ENCODE results near the gene AUH. TPM values are rescaled to one million over a fixed set of nuclear protein-coding genes. Genes with fewer than 3 reads are reported as not detected.

AUH gene
- total and polyA plus RNA-seq, 10 of the 15 experiments (the other 5 are each of a cell fraction or from before 2014, with no cell fraction given): 1.7 to 7.3 (median 4.6) TPM

DNA sequence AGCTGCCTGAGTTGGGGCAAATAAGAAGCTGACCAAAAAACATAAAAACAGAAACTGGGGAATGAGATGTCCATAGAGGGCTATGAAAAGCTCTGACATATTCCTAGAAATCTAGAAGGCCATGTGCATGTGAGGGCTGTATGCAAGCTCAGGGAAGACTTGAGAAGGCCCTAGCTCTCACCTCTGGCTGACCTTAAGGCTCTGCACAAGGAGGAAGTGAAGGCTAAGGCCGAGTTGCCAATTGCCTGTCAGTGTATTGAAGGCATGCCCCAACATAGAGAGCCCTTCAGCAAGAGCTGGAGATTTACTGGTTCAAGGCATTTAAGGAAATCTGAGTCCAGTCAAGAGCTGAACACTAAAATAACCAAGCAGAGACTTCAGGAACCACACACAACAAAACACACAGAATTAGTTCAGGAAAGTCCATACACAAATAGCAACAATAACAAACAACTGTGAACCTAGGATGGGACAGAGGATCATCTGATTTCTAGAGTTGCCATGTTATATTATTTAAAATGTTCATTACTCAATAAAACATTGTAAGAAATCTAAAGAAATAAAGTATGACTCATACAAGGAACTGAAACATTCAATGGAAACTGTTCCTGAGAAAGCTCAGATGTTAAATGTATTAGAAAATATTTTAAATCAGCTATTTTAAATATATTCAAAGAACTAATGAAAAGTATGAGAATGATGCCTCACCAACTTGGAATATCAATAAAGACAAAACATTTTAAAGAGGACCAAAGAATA is 161.8 kb downstream of the AUH start:
- ChIA-PET RAD21 (ENCODE audit: unreplicated experiment) (interaction anchor here (1.2 to 1.6 kb wide), 2 partner anchors 8 to 49 kb away, joined by 4 to 5 read pairs; no protein-coding TSS in a partner anchor), POLR2A (no interaction called here), CTCF (interaction anchor here (0.6 to 1.3 kb wide), 2 partner anchors 8 to 13 kb away, joined by 3 to 4 read pairs; no protein-coding TSS in a partner anchor), SMC1A (ENCODE audit: uncharacterized antibody, unreplicated experiment) (interaction anchor here (0.6 to 1.8 kb wide), 3 partner anchors 9 to 251 kb away, joined by 3 to 10 read pairs (median 4); no protein-coding TSS in a partner anchor)
- H3K79me2 ChIP-seq (ENCODE audit: control insufficient read depth, insufficient read depth, low read length): no peaks in the 10 kb centered on the region
- no peak overlapping the region for H3K4me3 ChIP-seq
- H2AFZ ChIP-seq (ENCODE audit: control insufficient read depth, low read depth, low read length): no peak overlapping the region
- FAIRE-seq (peak; percentile 41), ATAC-seq (0 out of 3 replicates have a peak, but pooled peaks have one; percentile 21), DNase-seq (ENCODE audit: low read depth, low spot score) (no peak)
- intact Hi-C loops (cut with micrococcal nuclease; ENCODE audit: unreplicated experiment): loop anchor here (10.0 kb wide), 1 partner anchor 155 kb away; no protein-coding TSS in a partner anchor
- 0% methylated on average over 1 of the region's 1 CpG for WGBS (ENCODE audit: insufficient coverage, insufficient replicate concordance, low lambda C conversion rate, missing lambda C conversion rate)
- no peaks in the 10 kb centered on the region for H4K20me1 ChIP-seq (ENCODE audit: control insufficient read depth, insufficient read depth)
- H3K4me2 ChIP-seq (ENCODE audit: control insufficient read depth, insufficient read depth): no peak overlapping the region
- in situ Hi-C loops (cut with MboI): no loop called here
- H3K27me3 ChIP-seq (replicated peaks in 1 of 2; ENCODE audit: control insufficient read depth in 2 of 2, insufficient read depth in 2 of 2, low read length in 1 of 2): no peaks in the 10 kb centered on the region
- no TSS peak for BruUV-seq (replicated peaks)
- peaks cover 8% of the 10 kb centered on the region; the same call in 2 of the 3 replicates for H3K9me3 ChIP-seq (replicated peaks; ENCODE audit: control insufficient read depth, insufficient read depth, low read length)
- no peak overlapping the region for H3K9ac ChIP-seq (ENCODE audit: control insufficient read depth, insufficient read depth, low read length)
- H3K36me3 ChIP-seq (ENCODE audit: control insufficient read depth in 2 of 2, insufficient read depth in 2 of 2, low read length in 1 of 2): no peaks in the 10 kb centered on the region
- no peaks in the 10 kb centered on the region for H3K4me1 ChIP-seq (ENCODE audit: control insufficient read depth, insufficient read depth, low read length)
- TF ChIP-seq, protein P1, sequence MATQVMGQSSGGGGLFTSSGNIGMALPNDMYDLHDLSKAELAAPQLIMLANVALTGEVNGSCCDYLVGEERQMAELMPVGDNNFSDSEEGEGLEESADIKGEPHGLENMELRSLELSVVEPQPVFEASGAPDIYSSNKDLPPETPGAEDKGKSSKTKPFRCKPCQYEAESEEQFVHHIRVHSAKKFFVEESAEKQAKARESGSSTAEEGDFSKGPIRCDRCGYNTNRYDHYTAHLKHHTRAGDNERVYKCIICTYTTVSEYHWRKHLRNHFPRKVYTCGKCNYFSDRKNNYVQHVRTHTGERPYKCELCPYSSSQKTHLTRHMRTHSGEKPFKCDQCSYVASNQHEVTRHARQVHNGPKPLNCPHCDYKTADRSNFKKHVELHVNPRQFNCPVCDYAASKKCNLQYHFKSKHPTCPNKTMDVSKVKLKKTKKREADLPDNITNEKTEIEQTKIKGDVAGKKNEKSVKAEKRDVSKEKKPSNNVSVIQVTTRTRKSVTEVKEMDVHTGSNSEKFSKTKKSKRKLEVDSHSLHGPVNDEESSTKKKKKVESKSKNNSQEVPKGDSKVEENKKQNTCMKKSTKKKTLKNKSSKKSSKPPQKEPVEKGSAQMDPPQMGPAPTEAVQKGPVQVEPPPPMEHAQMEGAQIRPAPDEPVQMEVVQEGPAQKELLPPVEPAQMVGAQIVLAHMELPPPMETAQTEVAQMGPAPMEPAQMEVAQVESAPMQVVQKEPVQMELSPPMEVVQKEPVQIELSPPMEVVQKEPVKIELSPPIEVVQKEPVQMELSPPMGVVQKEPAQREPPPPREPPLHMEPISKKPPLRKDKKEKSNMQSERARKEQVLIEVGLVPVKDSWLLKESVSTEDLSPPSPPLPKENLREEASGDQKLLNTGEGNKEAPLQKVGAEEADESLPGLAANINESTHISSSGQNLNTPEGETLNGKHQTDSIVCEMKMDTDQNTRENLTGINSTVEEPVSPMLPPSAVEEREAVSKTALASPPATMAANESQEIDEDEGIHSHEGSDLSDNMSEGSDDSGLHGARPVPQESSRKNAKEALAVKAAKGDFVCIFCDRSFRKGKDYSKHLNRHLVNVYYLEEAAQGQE (IDR thresholded peaks at IDR 0.05; ENCODE audit: low read depth, low read length): no peak
- TF ChIP-seq, protein P2, sequence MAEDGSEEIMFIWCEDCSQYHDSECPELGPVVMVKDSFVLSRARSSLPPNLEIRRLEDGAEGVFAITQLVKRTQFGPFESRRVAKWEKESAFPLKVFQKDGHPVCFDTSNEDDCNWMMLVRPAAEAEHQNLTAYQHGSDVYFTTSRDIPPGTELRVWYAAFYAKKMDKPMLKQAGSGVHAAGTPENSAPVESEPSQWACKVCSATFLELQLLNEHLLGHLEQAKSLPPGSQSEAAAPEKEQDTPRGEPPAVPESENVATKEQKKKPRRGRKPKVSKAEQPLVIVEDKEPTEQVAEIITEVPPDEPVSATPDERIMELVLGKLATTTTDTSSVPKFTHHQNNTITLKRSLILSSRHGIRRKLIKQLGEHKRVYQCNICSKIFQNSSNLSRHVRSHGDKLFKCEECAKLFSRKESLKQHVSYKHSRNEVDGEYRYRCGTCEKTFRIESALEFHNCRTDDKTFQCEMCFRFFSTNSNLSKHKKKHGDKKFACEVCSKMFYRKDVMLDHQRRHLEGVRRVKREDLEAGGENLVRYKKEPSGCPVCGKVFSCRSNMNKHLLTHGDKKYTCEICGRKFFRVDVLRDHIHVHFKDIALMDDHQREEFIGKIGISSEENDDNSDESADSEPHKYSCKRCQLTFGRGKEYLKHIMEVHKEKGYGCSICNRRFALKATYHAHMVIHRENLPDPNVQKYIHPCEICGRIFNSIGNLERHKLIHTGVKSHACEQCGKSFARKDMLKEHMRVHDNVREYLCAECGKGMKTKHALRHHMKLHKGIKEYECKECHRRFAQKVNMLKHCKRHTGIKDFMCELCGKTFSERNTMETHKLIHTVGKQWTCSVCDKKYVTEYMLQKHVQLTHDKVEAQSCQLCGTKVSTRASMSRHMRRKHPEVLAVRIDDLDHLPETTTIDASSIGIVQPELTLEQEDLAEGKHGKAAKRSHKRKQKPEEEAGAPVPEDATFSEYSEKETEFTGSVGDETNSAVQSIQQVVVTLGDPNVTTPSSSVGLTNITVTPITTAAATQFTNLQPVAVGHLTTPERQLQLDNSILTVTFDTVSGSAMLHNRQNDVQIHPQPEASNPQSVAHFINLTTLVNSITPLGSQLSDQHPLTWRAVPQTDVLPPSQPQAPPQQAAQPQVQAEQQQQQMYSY (CRISPR knock-in tag; IDR thresholded peaks at IDR 0.05): no peak
- TF ChIP-seq NFIC (IDR thresholded peaks at IDR 0.05; ENCODE audit: low read depth, low read length) (no peak), FOS (IDR thresholded peaks at IDR 0.05; ENCODE audit: borderline replicate concordance, extremely low read depth, insufficient read length) (no peak), JUNB (IDR thresholded peaks at IDR 0.05) (0 out of 2 replicates have a peak, but pooled peaks have one; percentile 11)
- TF ChIP-seq, protein P3, sequence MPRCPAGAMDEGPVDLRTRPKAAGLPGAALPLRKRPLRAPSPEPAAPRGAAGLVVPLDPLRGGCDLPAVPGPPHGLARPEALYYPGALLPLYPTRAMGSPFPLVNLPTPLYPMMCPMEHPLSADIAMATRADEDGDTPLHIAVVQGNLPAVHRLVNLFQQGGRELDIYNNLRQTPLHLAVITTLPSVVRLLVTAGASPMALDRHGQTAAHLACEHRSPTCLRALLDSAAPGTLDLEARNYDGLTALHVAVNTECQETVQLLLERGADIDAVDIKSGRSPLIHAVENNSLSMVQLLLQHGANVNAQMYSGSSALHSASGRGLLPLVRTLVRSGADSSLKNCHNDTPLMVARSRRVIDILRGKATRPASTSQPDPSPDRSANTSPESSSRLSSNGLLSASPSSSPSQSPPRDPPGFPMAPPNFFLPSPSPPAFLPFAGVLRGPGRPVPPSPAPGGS (IDR thresholded peaks at IDR 0.05; ENCODE audit: borderline replicate concordance, insufficient read depth, low read depth, low read length, poor library complexity, severe bottlenecking): no peak
- no peak overlapping the region for H3K27ac ChIP-seq (ENCODE audit: control insufficient read depth, insufficient read depth)
